Measurements from ENCODE around the gene PLA2G2F. TPM values are rescaled to one million over a fixed set of nuclear protein-coding genes. Genes with fewer than 3 reads are reported as not detected.

Gene PLA2G2F
- total and polyA plus RNA-seq, 9 of the 15 experiments (the other 6 are each of a cell fraction or from before 2014, with no cell fraction given) = not detected

DNA sequence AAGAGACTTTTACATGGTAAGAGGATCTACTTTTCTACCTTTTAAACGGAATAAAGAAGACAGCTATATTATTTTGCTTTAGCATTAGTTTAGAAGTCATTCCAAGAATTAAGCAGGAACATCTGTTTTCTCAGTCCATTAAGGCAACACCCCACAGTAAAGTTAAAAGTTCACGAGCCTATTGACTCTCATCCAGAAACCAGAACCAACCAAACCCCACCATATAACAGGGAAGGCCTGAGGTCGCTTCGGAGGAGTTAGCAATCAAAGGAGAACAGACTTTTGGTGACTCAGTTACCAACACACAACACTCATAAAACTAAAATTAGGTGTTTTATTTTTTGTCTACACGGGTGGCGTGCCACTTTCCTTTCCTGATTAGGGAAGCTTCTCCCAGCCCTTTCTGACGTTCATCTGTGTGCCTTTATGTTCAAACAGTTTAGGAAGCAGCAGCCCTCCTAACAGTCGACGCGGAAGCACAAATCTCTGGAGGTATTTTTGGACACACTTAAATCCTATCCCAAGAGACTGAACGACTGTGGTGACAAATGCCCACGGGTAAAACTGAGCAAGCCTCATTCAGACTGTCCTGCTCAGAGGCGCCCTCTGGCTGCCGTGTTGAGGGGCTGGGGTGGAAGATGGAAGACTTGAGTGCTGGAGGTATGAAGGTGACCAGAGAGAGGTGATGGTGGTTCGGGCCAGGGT, 55.8 kb downstream of the PLA2G2F start (continued):
- TF ChIP-seq, protein P1, sequence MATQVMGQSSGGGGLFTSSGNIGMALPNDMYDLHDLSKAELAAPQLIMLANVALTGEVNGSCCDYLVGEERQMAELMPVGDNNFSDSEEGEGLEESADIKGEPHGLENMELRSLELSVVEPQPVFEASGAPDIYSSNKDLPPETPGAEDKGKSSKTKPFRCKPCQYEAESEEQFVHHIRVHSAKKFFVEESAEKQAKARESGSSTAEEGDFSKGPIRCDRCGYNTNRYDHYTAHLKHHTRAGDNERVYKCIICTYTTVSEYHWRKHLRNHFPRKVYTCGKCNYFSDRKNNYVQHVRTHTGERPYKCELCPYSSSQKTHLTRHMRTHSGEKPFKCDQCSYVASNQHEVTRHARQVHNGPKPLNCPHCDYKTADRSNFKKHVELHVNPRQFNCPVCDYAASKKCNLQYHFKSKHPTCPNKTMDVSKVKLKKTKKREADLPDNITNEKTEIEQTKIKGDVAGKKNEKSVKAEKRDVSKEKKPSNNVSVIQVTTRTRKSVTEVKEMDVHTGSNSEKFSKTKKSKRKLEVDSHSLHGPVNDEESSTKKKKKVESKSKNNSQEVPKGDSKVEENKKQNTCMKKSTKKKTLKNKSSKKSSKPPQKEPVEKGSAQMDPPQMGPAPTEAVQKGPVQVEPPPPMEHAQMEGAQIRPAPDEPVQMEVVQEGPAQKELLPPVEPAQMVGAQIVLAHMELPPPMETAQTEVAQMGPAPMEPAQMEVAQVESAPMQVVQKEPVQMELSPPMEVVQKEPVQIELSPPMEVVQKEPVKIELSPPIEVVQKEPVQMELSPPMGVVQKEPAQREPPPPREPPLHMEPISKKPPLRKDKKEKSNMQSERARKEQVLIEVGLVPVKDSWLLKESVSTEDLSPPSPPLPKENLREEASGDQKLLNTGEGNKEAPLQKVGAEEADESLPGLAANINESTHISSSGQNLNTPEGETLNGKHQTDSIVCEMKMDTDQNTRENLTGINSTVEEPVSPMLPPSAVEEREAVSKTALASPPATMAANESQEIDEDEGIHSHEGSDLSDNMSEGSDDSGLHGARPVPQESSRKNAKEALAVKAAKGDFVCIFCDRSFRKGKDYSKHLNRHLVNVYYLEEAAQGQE (IDR thresholded peaks at IDR 0.05; ENCODE audit: borderline replicate concordance) = peak; percentile 73
- TF ChIP-seq, protein P1 (CRISPR knock-in tag; IDR thresholded peaks at IDR 0.05; ENCODE audit: low read depth) = no peak
- TF ChIP-seq LEF1 (IDR thresholded peaks at IDR 0.05) = 0 out of 2 replicates have a peak, but pooled peaks have one; percentile 15
- 0 out of 2 replicates have a peak, but pooled peaks have one; percentile 1 for TF ChIP-seq MEF2A (IDR thresholded peaks at IDR 0.05; ENCODE audit: control insufficient read depth, low read depth, low read length)
- TF ChIP-seq ZNF592 (IDR thresholded peaks at IDR 0.05) = peak; percentile 89
- peak; percentile 23; the same call in 1 of the 2 replicates for TF ChIP-seq ATF7 (IDR thresholded peaks at IDR 0.05)
- TF ChIP-seq ZNF146 (CRISPR knock-in tag; IDR thresholded peaks at IDR 0.05; ENCODE audit: unreplicated experiment) = no peak
- TF ChIP-seq EHMT2 (IDR thresholded peaks at IDR 0.05) = peak; percentile 69; the same call in 1 of the 2 replicates
- TF ChIP-seq MTA3 (IDR thresholded peaks at IDR 0.05; ENCODE audit: borderline replicate concordance) = 0 out of 2 replicates have a peak, but pooled peaks have one; percentile 41
- peak; percentile 83 for TF ChIP-seq SMAD4 (CRISPR knock-in tag; conservative IDR thresholded peaks at IDR 0.05)
- 0 out of 2 replicates have a peak, but pooled peaks have one; percentile 16 for TF ChIP-seq ZNF232 (CRISPR knock-in tag; IDR thresholded peaks at IDR 0.05)
- TF ChIP-seq CC2D1A (IDR thresholded peaks at IDR 0.05) = 0 out of 2 replicates have a peak, but pooled peaks have one; percentile 33
- TF ChIP-seq HCFC1 (IDR thresholded peaks at IDR 0.05; ENCODE audit: low read depth, low read length) = 0 out of 2 replicates have a peak, but pooled peaks have one; percentile 15
- peak; percentile 39; the same call in 1 of the 2 replicates for TF ChIP-seq CTBP1 (IDR thresholded peaks at IDR 0.05; ENCODE audit: borderline replicate concordance)
- TF ChIP-seq YY1 (IDR thresholded peaks at IDR 0.05; ENCODE audit: borderline replicate concordance in 1 of 3, control insufficient read depth in 1 of 3, extremely low read depth in 1 of 3, insufficient read depth in 3 of 3, insufficient read length in 1 of 3, insufficient replicate concordance in 2 of 3, low read depth in 1 of 3, low read length in 2 of 3) = peak in 2 of 3 experiments; percentile 33 to 54

All from K562 (cell line).